GM19468 (cell line): ENCODE results near the gene SMOC2.
"Not testable (repeated sequence)": the region's sequence is repeated elsewhere in the genome, so short reads cannot be mapped to it uniquely, and the experiment has no call there.

Experiments
- ATAC-seq: cut with Tn5 transposase; IDR thresholded peaks from one replicate; pipeline ENCODE4 v1.9.1; 2021; ENCODE audit warnings: mild to moderate bottlenecking, moderate library complexity, moderate number of reproducible peaks; ENCODE audit not compliant: unreplicated experiment; ENCODE audit errors: extremely low read depth

Gene SMOC2

GRCh38 chr6:168535711-168536110 is 94.7 kb downstream of the SMOC2 start:
- no peak for ATAC-seq

- no peak for ATAC-seq
Observed at GRCh38 chr6:168536196-168536595, 95.2 kb downstream of the SMOC2 start.

DNA sequence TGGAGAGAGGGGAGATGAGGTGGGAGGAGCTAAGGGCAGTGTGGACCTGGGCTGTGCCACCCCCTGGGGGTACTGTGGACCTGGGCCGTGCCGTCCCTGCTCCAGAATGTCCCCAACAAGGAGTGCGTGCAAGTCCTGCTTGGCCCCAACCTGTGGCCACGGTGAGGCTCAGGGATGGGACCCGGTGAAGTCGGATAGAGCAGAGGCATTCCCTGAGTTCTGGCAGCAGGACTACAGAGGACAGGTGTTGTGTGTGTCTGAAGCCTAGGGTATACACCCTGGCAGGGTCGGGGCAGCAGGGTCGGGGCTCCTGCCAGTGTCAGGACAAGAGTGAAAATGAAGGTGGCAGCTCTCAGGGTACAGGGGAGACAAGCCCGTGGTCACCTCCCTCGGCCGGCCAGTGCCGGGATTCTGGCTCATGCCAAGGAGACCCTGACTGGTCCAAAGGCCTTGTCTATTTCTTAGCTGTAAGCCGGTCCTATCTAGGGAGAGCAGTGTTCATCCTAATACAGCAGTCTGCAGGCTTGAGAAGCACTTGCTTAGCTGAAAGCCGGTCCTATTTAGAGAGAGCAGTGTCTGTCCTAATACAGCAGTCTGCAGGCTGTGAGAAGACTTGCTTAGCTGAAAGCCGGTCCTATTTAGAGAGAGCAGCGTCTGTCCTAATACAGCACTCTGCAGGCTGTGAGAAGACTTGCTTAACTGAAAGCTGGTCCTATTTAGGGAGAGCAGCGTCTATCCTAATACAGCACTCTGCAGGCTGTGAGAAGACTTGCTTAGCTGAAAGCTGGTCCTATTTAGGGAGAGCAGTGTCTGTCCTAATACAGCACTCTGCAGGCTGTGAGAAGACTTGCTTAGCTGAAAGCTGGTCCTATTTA is 95.9 kb downstream of the SMOC2 start:
- no peak for ATAC-seq

DNA sequence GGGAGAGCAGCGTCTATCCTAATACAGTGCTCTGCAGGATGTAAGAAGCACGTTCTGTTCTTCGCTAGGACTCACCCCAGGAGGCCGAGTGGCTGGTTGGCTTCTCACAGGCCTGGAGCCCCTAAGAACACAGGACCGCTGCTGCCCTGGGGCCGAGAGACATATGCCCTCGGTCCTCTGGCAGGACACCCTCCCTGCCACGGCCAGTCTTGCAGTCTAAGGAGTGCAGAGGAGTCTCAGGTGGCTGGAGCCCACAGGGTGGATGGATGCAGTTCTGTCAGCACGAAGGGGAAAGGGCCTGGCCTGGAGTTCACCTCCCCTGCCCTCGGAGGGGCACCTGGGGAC is 96.5 kb downstream of the SMOC2 start:
- no peak for ATAC-seq

GRCh38 chr6:168538188-168538891 is 97.4 kb downstream of the SMOC2 start:
- ATAC-seq: not testable (repeated sequence)

GRCh38 chr6:168538892-168539811 is 98.2 kb downstream of the SMOC2 start:
- no peak for ATAC-seq

GRCh38 chr6:168540713-168541291 is 99.8 kb downstream of the SMOC2 start:
- no peak for ATAC-seq

- no peak for ATAC-seq
Observed at GRCh38 chr6:168541307-168541706, 100.3 kb downstream of the SMOC2 start.

- no peak for ATAC-seq
Observed at GRCh38 chr6:168542301-168542700, 101.3 kb downstream of the SMOC2 start.

GRCh38 chr6:168545428-168545827 is 104.4 kb downstream of the SMOC2 start:
- no peak for ATAC-seq

GRCh38 chr6:168546151-168546550 is 105.2 kb downstream of the SMOC2 start:
- ATAC-seq: no peak

DNA sequence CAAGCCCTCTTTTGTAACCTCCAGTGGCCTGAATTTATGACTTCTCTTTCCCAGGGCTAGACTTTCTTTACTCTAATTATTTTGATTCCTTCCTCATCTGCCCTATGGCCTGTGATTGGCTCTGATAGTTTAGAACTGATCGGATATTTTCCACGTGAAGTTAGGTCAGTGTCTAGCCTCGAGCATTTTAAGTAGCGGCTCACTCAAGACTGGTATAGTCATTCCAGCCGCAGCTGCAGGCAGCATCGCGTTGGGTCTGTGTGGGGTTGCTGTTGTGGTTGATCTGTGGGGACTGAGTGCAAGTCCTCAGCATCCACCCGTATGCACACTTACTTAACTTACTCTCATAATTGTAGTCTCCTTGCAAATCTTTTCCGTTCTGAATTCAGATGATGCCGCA is 105.7 kb downstream of the SMOC2 start:
- ATAC-seq: no peak

DNA sequence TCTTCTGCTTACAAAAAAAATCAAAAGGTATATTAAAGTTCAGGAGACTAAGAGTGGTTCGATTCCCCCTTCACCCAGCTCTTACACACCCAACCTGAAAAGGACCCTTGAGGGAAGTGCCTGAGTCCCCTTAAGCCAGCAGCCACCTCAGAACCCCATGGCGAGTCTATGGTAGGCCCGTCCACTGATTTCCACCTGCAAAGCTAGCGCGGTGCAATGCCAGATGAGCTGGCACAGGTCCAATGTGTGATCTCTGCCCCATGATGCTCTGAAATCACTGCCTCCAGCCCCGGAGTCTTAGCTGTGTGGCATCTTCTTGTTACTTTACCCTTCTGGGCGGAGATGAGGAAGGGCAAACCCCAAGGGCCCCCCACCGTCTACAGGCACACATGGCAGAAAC is 109.3 kb downstream of the SMOC2 start:
- no peak for ATAC-seq

DNA sequence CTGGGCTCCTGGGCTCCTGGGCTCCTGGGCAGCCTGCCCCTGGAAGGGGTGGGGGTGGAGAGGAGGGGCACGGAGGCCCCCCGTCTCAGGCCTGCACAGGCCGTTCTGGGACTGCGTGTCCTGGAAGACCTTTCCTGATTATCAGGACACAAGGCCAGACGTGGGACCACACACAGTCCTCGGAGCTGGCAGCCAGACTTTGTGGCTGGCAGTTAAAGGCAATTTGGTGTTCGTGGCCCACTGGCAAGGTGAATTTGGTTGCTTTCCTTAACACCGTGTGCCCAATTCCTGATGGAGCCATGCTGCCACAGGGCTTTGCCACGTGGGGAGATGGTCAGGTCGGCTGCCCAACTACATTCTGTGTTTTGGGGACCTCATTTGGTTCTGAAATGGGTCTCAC is 113.5 kb downstream of the SMOC2 start:
- no peak for ATAC-seq

GRCh38 chr6:168554898-168555617 is 114.1 kb downstream of the SMOC2 start:
- no peak for ATAC-seq

GRCh38 chr6:168555618-168556273 is 114.8 kb downstream of the SMOC2 start:
- ATAC-seq: no peak

- ATAC-seq: no peak
Observed at GRCh38 chr6:168557512-168557911, 116.5 kb downstream of the SMOC2 start.

- no peak for ATAC-seq
Observed at GRCh38 chr6:168558686-168559085, 117.7 kb downstream of the SMOC2 start.

DNA sequence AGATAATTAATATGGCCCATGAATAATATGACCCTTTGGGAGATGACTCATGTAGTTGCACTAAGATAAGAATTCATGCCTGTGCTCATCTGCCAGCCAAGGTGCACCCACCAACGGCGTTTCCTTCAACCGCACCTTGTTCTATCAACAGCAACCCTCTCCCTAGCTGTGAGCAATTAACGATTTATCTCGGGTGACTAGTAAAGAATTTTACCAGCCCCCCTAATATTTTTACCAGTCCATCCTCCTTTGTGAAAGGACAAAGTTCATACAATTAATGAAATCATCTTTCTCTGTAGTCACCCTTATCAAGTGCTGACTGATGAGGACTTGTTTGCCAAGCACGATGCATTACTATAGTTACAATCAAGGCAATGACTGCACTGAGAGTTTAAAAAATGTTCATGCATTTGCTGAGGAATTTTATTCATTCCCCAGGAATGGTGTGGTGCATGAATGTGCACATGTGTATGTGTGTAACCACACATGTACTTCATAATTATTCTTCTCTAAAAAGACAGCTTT is 118.7 kb downstream of the SMOC2 start:
- ATAC-seq: no peak
